GM23248 (cell line): ENCODE data around the gene UROC1.

Experiments used
- EZH2 ChIP-seq: fragments of 200-600 bp; sonication (generic); IDR thresholded peaks from 2 replicates; pipeline ENCODE4 v1.6.1; 2018; ENCODE audit warnings: antibody characterized with exemption, mild to moderate bottlenecking; ENCODE audit not compliant: insufficient read depth, poor library complexity, severe bottlenecking
- EZH2phosphoT487 ChIP-seq: fragments of 200-600 bp; sonication (generic); IDR thresholded peaks from 2 replicates; pipeline ENCODE4 v1.6.1; 2018; ENCODE audit warnings: antibody characterized with exemption, moderate library complexity, mild to moderate bottlenecking, low read depth; ENCODE audit not compliant: insufficient read depth

- TF ChIP-seq EZH2 (no peak), EZH2phosphoT487 (no peak)
Measured at GRCh38 chr3:126432361-126433104, 85.0 kb downstream of the UROC1 start.
